MM.1S (cell line): ENCODE measurements around the gene NELL1.
"Not testable (repeated sequence)": the region's sequence is repeated elsewhere in the genome, so short reads cannot be mapped to it uniquely, and the experiment has no call there.

Experiments used
- DNase-seq: peaks from one replicate; pipeline ENCODE4 v3.0.0-alpha.2; 2015
- H2AFZ ChIP-seq: fragments of 300-600 bp; sonication (generic); 2 replicates; pipeline ENCODE4 v1.6.0; 2016; ENCODE audit warnings: antibody characterized with exemption, low read length
- H3F3A ChIP-seq: fragments of 300-600 bp; sonication (generic); 2 replicates; pipeline ENCODE4 v1.6.1; 2016; ENCODE audit warnings: mild to moderate bottlenecking, antibody characterized with exemption, low read length, moderate library complexity, mixed read lengths; ENCODE audit not compliant: insufficient read depth
- H3K27ac ChIP-seq: fragments of 300-600 bp; sonication (generic); 2 replicates; pipeline ENCODE4 v1.5.1; 2016; ENCODE audit warnings: mild to moderate bottlenecking, low read length
- H3K27me3 ChIP-seq: fragments of 300-600 bp; sonication (generic); replicated peaks from 2 replicates; pipeline ENCODE4 v1.6.0; 2016; ENCODE audit warnings: low read length; ENCODE audit not compliant: insufficient read depth
- H3K36me3 ChIP-seq: fragments of 300-600 bp; sonication (generic); replicated peaks from 2 replicates; pipeline ENCODE4 v1.6.1; 2016; ENCODE audit warnings: mild to moderate bottlenecking, low read length, mixed read lengths; ENCODE audit not compliant: insufficient read depth
- H3K4me1 ChIP-seq: fragments of 300-600 bp; sonication (generic); 2 replicates; pipeline ENCODE4 v1.6.1; 2016; ENCODE audit warnings: low read length, mixed read lengths
- H3K4me2 ChIP-seq: fragments of 300-600 bp; sonication (generic); 2 replicates; pipeline ENCODE4 v1.6.0; 2016; ENCODE audit warnings: low read depth, low read length
- H3K4me3 ChIP-seq: fragments of 300-600 bp; sonication (generic); 2 replicates; pipeline ENCODE4 v1.5.1; 2016; ENCODE audit warnings: low read length, mixed read lengths
- H3K79me2 ChIP-seq: fragments of 300-600 bp; sonication (generic); 2 replicates; pipeline ENCODE4 v1.6.1; 2016; ENCODE audit warnings: mixed run types, low read length, mixed read lengths
- H3K9ac ChIP-seq: fragments of 300-600 bp; sonication (generic); 2 replicates; pipeline ENCODE4 v1.6.1; 2016; ENCODE audit warnings: low read length, mixed read lengths
- H3K9me2 ChIP-seq: fragments of 300-600 bp; sonication (generic); replicated peaks from 2 replicates; pipeline ENCODE4 v1.6.1; 2016; ENCODE audit warnings: mild to moderate bottlenecking, low read length, mixed read lengths; ENCODE audit not compliant: insufficient read depth
- H3K9me3 ChIP-seq: fragments of 300-600 bp; sonication (generic); replicated peaks from 2 replicates; pipeline ENCODE4 v1.6.1; 2016; ENCODE audit warnings: mild to moderate bottlenecking, low read length, mixed read lengths; ENCODE audit not compliant: insufficient read depth
- H4K20me1 ChIP-seq: fragments of 300-600 bp; sonication (generic); 2 replicates; pipeline ENCODE4 v1.6.1; 2016; ENCODE audit warnings: mild to moderate bottlenecking, low read length, moderate library complexity, mixed read lengths; ENCODE audit not compliant: insufficient read depth
- EZH2 ChIP-seq: fragments of 300-600 bp; sonication (generic); optimal IDR thresholded peaks from 2 replicates; pipeline ENCODE3; 2017; ENCODE audit warnings: low read depth, mild to moderate bottlenecking, antibody characterized with exemption, low read length, mixed read lengths
- EZH2phosphoT487 ChIP-seq: fragments of 300-600 bp; sonication (generic); IDR thresholded peaks from 2 replicates; pipeline ENCODE4 v1.6.1; 2018; ENCODE audit warnings: antibody characterized with exemption, low read length
- TF ChIP-seq, protein P1 (sequence below): fragments of 300-600 bp; sonication (generic); IDR thresholded peaks from 2 replicates; pipeline ENCODE4 v1.5.1; 2016; ENCODE audit warnings: antibody characterized with exemption, low read length, mixed read lengths

NELL1 gene

GRCh38 chr11:20861322-20861721, 191.9 kb downstream of the NELL1 start:
- no peak overlapping the region for H2AFZ ChIP-seq

DNA sequence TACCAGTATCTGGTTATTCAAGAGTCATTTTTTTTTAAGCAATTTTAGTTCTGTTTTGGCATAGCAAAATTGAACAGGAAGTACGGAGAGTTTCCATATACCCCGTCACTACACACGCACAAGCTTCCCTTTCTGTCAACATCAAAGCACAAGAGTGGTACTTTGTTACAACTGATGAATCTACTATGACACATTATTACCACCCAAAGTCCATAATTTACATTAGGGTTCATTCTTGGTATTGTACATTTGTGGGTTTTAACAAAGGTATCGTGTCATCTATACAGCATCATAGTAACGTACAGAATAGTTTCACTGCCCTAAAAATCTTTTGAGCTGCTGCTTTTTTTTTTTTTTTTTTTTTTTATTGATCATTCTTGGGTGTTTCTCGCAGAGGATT, 192.9 kb downstream of the NELL1 start:
- not testable (repeated sequence) for H3F3A ChIP-seq, H3K79me2 ChIP-seq, H3K36me3 ChIP-seq, H3K9me2 ChIP-seq, H3K4me2 ChIP-seq, H3K4me1 ChIP-seq, H3K27me3 ChIP-seq, H3K4me3 ChIP-seq, H3K9me3 ChIP-seq, H3K9ac ChIP-seq, H2AFZ ChIP-seq, H3K27ac ChIP-seq, H4K20me1 ChIP-seq, DNase-seq

More at GRCh38 chr11:20861322-20861721, 191.9 kb downstream of the NELL1 start:
- Histone ChIP-seq H3K27ac (no peak overlapping the region), H3K36me3 (no peaks in the 10 kb centered on the region), H3K9me2 (no peaks in the 10 kb centered on the region), H3K9ac (no peak overlapping the region), H3K79me2 (no peaks in the 10 kb centered on the region), H4K20me1 (no peaks in the 10 kb centered on the region), H3K4me1 (no peaks in the 10 kb centered on the region), H3K4me2 (no peak overlapping the region), H3K9me3 (no peaks in the 10 kb centered on the region), H3F3A (no peaks in the 10 kb centered on the region), H3K4me3 (no peak overlapping the region), H3K27me3 (no peaks in the 10 kb centered on the region)
- no peak for DNase-seq
- TF ChIP-seq, protein P1, sequence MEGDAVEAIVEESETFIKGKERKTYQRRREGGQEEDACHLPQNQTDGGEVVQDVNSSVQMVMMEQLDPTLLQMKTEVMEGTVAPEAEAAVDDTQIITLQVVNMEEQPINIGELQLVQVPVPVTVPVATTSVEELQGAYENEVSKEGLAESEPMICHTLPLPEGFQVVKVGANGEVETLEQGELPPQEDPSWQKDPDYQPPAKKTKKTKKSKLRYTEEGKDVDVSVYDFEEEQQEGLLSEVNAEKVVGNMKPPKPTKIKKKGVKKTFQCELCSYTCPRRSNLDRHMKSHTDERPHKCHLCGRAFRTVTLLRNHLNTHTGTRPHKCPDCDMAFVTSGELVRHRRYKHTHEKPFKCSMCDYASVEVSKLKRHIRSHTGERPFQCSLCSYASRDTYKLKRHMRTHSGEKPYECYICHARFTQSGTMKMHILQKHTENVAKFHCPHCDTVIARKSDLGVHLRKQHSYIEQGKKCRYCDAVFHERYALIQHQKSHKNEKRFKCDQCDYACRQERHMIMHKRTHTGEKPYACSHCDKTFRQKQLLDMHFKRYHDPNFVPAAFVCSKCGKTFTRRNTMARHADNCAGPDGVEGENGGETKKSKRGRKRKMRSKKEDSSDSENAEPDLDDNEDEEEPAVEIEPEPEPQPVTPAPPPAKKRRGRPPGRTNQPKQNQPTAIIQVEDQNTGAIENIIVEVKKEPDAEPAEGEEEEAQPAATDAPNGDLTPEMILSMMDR = no peak

DNA sequence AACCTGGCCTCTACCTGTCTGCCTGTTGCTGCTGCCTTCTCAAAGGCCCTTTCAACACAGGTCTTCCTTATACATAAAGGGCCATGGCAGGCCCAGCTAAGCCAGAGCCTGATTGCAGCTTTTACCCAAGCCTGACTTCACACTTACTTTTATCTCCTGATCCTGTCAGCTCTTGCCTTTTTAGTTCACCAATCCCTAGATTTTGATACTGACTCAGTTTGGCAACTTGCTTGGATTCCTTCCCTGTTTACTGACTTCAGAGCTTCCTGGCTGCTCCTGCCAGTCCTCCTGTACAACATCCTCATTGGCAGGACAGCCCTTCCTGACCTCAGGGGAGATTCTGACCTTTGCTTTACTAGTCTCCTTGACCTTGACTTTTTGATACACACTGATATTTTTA, 195.2 kb downstream of the NELL1 start:
- Histone ChIP-seq H3K9ac (no peak overlapping the region), H3K27me3 (no peaks in the 10 kb centered on the region)
- TF ChIP-seq, protein P1 = no peak
- TF ChIP-seq EZH2 (no peak), EZH2phosphoT487 (no peak)

DNA sequence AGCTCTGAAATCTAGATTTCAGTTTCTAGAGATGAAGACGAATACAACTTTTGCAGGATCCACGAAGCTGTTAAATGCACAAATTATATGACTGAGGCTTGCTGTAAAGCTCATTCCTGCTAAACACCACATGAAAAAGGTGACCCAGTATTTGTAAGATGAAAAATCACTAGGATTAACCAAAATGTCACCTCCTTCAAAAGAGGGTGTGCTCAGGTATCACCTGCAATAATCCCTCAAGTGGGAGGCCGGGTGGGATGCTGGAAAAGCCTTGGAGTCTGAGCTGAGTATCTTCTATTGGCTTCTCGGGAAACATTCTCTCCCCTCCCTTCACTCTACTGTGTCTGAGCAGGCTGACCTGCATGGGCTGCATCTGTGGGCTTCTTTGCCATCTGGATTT, 195.8 kb downstream of the NELL1 start:
- TF ChIP-seq EZH2 (no peak), EZH2phosphoT487 (no peak)
- TF ChIP-seq, protein P1 = no peak
- H3K27ac ChIP-seq = no peak overlapping the region
- no peaks in the 10 kb centered on the region for H3K36me3 ChIP-seq
- no peaks in the 10 kb centered on the region for H3K9me2 ChIP-seq
- no peak overlapping the region for H2AFZ ChIP-seq
- H3K4me2 ChIP-seq = no peak overlapping the region
- no peaks in the 10 kb centered on the region for H4K20me1 ChIP-seq
- H3K27me3 ChIP-seq = no peaks in the 10 kb centered on the region
- H3K4me3 ChIP-seq = no peak overlapping the region
- no peak for DNase-seq
- no peaks in the 10 kb centered on the region for H3F3A ChIP-seq
- no peaks in the 10 kb centered on the region for H3K79me2 ChIP-seq
- H3K9me3 ChIP-seq = no peaks in the 10 kb centered on the region
- no peaks in the 10 kb centered on the region for H3K4me1 ChIP-seq
- H3K9ac ChIP-seq = no peak overlapping the region

More for the DNA sequence above, 195.2 kb downstream of the NELL1 start:
- H3K27ac ChIP-seq = no peak overlapping the region
- no peaks in the 10 kb centered on the region for H3K79me2 ChIP-seq
- H3K4me1 ChIP-seq = no peaks in the 10 kb centered on the region
- H3K36me3 ChIP-seq = no peaks in the 10 kb centered on the region
- no peaks in the 10 kb centered on the region for H4K20me1 ChIP-seq
- no peak for DNase-seq
- H3K4me2 ChIP-seq = no peak overlapping the region
- no peaks in the 10 kb centered on the region for H3F3A ChIP-seq
- no peak overlapping the region for H3K4me3 ChIP-seq
- H2AFZ ChIP-seq = no peak overlapping the region
- H3K9me2 ChIP-seq = no peaks in the 10 kb centered on the region
- H3K9me3 ChIP-seq = no peaks in the 10 kb centered on the region
